IMR-90 (cell line): ENCODE measurements around the gene RPL10A. TPM values are rescaled to one million over a fixed set of nuclear protein-coding genes. Genes with fewer than 3 reads are reported as not detected.

Experiments used
- ATAC-seq: fragments of 200-7000 bp; cut with Tn5 transposase; 2 replicates; pipeline ENCODE4 v1.9.1; 2020; ENCODE audit warnings: low read depth, mild to moderate bottlenecking, moderate library complexity
- BruUV-seq: library from RNA; stranded (reverse); fragments of 400-500 nt; replicated peaks from 2 replicates; lab custom pipeline; 2021; lab: Mats Ljungman, UMichigan
- CTCF ChIA-PET: fragments of 300-600 bp; formaldehyde crosslinking; extraction: SDS; loops from one replicate; lab custom pipeline; 2021; ENCODE audit warnings: antibody characterized with exemption; lab: Yijun Ruan, JAX
- POLR2A ChIA-PET: fragments of 300-600 bp; sonication (Branson Sonifier 250); formaldehyde crosslinking; loops from one replicate; lab custom pipeline; 2022; ENCODE audit warnings: antibody characterized with exemption; ENCODE audit not compliant: unreplicated experiment; lab: Charles Lee
- DNase-seq: peaks from one replicate; pipeline ENCODE4 v3.0.0; 2013
- H2AFZ ChIP-seq: replicated peaks from 2 replicates; pipeline ENCODE3; 2013; ENCODE audit warnings: low read length, mild to moderate bottlenecking; ENCODE audit not compliant: poor library complexity
- H2AK5ac ChIP-seq: 2 replicates; pipeline ENCODE4 v1.6.1; 2013; ENCODE audit warnings: low read depth, low read length, inconsistent platforms
- H2AK9ac ChIP-seq: replicated peaks from 2 replicates; pipeline ENCODE3; 2013; ENCODE audit warnings: mild to moderate bottlenecking, low read depth, low read length, moderate library complexity; ENCODE audit not compliant: poor library complexity
- H2BK120ac ChIP-seq: 2 replicates; pipeline ENCODE4 v1.6.1; 2013; ENCODE audit warnings: low read depth, low read length, inconsistent platforms
- H2BK15ac ChIP-seq: 3 replicates; pipeline ENCODE4 v1.6.1; 2013; ENCODE audit warnings: low read depth, low read length, inconsistent platforms
- H2BK20ac ChIP-seq: 2 replicates; pipeline ENCODE4 v1.6.1; 2013; ENCODE audit warnings: low read depth, mild to moderate bottlenecking, inconsistent platforms, low read length, moderate library complexity
- H2BK5ac ChIP-seq: 2 replicates; pipeline ENCODE4 v1.6.1; 2013; ENCODE audit warnings: mild to moderate bottlenecking, low read depth, low read length, inconsistent platforms; ENCODE audit not compliant: poor library complexity, severe bottlenecking
- H3K14ac ChIP-seq: replicated peaks from 2 replicates; pipeline ENCODE4 v1.6.1; 2013; ENCODE audit warnings: low read depth, low read length, inconsistent platforms
- H3K18ac ChIP-seq: 2 replicates; pipeline ENCODE4 v1.6.1; 2013; ENCODE audit warnings: low read depth, low read length, control low read depth
- H3K23ac ChIP-seq: 2 replicates; pipeline ENCODE4 v1.6.1; 2013; ENCODE audit warnings: low read depth, low read length, inconsistent platforms
- H3K27ac ChIP-seq: 2 replicates; pipeline ENCODE4 v1.5.1; 2013; ENCODE audit warnings: mild to moderate bottlenecking, control low read depth, low read length; ENCODE audit not compliant: insufficient read depth
- H3K27me3 ChIP-seq: 2 replicates; pipeline ENCODE4 v1.6.1; 2013; ENCODE audit warnings: low read length; ENCODE audit not compliant: control insufficient read depth, insufficient read depth
- H3K36me3 ChIP-seq: 2 replicates; pipeline ENCODE4 v1.6.1; 2013; ENCODE audit warnings: low read length, mixed read lengths; ENCODE audit not compliant: control insufficient read depth, insufficient read depth
- H3K4ac ChIP-seq: 2 replicates; pipeline ENCODE4 v1.6.1; 2013; ENCODE audit warnings: low read depth, low read length, inconsistent platforms
- H3K4me1 ChIP-seq: 2 replicates; pipeline ENCODE4 v1.6.1; 2013; ENCODE audit warnings: low read length, mixed read lengths; ENCODE audit not compliant: control insufficient read depth, insufficient read depth
- H3K4me2 ChIP-seq: 2 replicates; pipeline ENCODE4 v1.6.1; 2013; ENCODE audit warnings: low read depth, mild to moderate bottlenecking, control low read depth, low read length, moderate library complexity
- H3K4me3 ChIP-seq: 2 replicates; pipeline ENCODE4 v1.5.1; 2013; ENCODE audit warnings: low read depth, mild to moderate bottlenecking, control low read depth, low read length, moderate library complexity; ENCODE audit not compliant: insufficient read depth
- H3K56ac ChIP-seq: 2 replicates; pipeline ENCODE4 v1.6.1; 2013; ENCODE audit warnings: low read length, inconsistent platforms; ENCODE audit not compliant: insufficient read depth; ENCODE audit errors: extremely low read depth
- H3K79me1 ChIP-seq, 2 experiments: 2 replicates each; pipeline ENCODE4 v1.6.1; 2013; ENCODE audit warnings: low read length in 2 of 2, inconsistent platforms in 1 of 2, low read depth in 1 of 2
- H3K9ac ChIP-seq: 2 replicates; pipeline ENCODE4 v1.6.1; 2013; ENCODE audit warnings: low read depth, low read length, control low read depth
- H3K9me1 ChIP-seq: 2 replicates; pipeline ENCODE4 v1.6.1; 2013; ENCODE audit warnings: low read length, inconsistent platforms; ENCODE audit not compliant: insufficient read depth
- H3K9me3 ChIP-seq: 2 replicates; pipeline ENCODE4 v1.6.1; 2013; ENCODE audit warnings: low read length; ENCODE audit not compliant: control insufficient read depth, insufficient read depth
- H4K20me1 ChIP-seq: 2 replicates; pipeline ENCODE4 v1.6.1; 2013; ENCODE audit warnings: low read length, inconsistent platforms; ENCODE audit not compliant: insufficient read depth
- H4K5ac ChIP-seq: 2 replicates; pipeline ENCODE4 v1.6.1; 2013; ENCODE audit warnings: mild to moderate bottlenecking, low read depth, low read length, control low read depth
- H4K8ac ChIP-seq, 2 experiments: 2 replicates each; pipeline ENCODE4 v1.6.1; 2013; ENCODE audit warnings: low read depth in 2 of 2, low read length in 2 of 2, control low read depth in 1 of 2, inconsistent platforms in 1 of 2
- H4K91ac ChIP-seq: 2 replicates; pipeline ENCODE4 v1.6.1; 2013; ENCODE audit warnings: low read depth, low read length, inconsistent platforms; ENCODE audit not compliant: insufficient read depth
- BHLHE40 ChIP-seq: fragments of 150-350 bp; IDR thresholded peaks from 2 replicates; pipeline ENCODE4 v1.6.1; 2016; ENCODE audit warnings: mild to moderate bottlenecking, low read depth, low read length
- CEBPB ChIP-seq: IDR thresholded peaks from 2 replicates; pipeline ENCODE4 v1.6.1; 2012; ENCODE audit warnings: low read depth, low read length, improper control_type of control experiment
- CHD1 ChIP-seq: IDR thresholded peaks from 2 replicates; pipeline ENCODE4 v1.6.1; 2012; ENCODE audit warnings: low read depth, low read length, improper control_type of control experiment
- CTCF ChIP-seq: conservative IDR thresholded peaks from 2 replicates; pipeline ENCODE4 v1.5.1; 2012; ENCODE audit warnings: mild to moderate bottlenecking, low read depth, low read length, improper control_type of control experiment
- ELK1 ChIP-seq: fragments of 150-350 bp; IDR thresholded peaks from 2 replicates; pipeline ENCODE4 v1.6.1; 2016; ENCODE audit warnings: low read depth, mild to moderate bottlenecking, low read length, moderate library complexity, borderline replicate concordance
- FOS ChIP-seq: fragments of 150-350 bp; IDR thresholded peaks from 2 replicates; pipeline ENCODE4 v1.6.1; 2016; ENCODE audit warnings: low read depth, low read length
- MAFK ChIP-seq: IDR thresholded peaks from 2 replicates; pipeline ENCODE4 v1.6.1; 2012; ENCODE audit warnings: low read depth, low read length, improper control_type of control experiment
- MAZ ChIP-seq: IDR thresholded peaks from 2 replicates; pipeline ENCODE4 v1.6.1; 2012; ENCODE audit warnings: low read depth, mild to moderate bottlenecking, low read length, improper control_type of control experiment, moderate library complexity, borderline replicate concordance
- POLR2A ChIP-seq: IDR thresholded peaks from 2 replicates; pipeline ENCODE4 v1.6.1; 2012; ENCODE audit warnings: mild to moderate bottlenecking, low read depth, low read length
- RAD21 ChIP-seq: IDR thresholded peaks from 2 replicates; pipeline ENCODE4 v1.6.1; 2012; ENCODE audit warnings: low read length, improper control_type of control experiment
- RCOR1 ChIP-seq: IDR thresholded peaks from 2 replicates; pipeline ENCODE4 v1.6.1; 2012; ENCODE audit warnings: mild to moderate bottlenecking, low read length, improper control_type of control experiment; ENCODE audit not compliant: insufficient replicate concordance
- RFX5 ChIP-seq: IDR thresholded peaks from 2 replicates; pipeline ENCODE4 v1.8.0; 2012; ENCODE audit warnings: low read depth, mild to moderate bottlenecking, low read length, moderate library complexity
- SMC3 ChIP-seq: fragments of 150-350 bp; IDR thresholded peaks from 2 replicates; pipeline ENCODE4 v1.6.1; 2016; ENCODE audit warnings: low read depth, mild to moderate bottlenecking, antibody characterized with exemption, low read length, moderate library complexity
- USF2 ChIP-seq: fragments of 150-350 bp; IDR thresholded peaks from 2 replicates; pipeline ENCODE4 v1.6.1; 2017; ENCODE audit warnings: mild to moderate bottlenecking, antibody characterized with exemption, low read length, low read depth
- WGBS, 2 experiments: methylation state at CpG; one replicate each; pipeline versions ENCODE4 v1.1.5 to v1.1.7; 2013; ENCODE audit warnings: missing lambda C conversion rate in 2 of 2; ENCODE audit not compliant: insufficient read length in 1 of 2; ENCODE audit errors: extremely low coverage in 2 of 2; 5-methylcytosine and 5-hydroxymethylcytosine counted together
- dilution Hi-C: fragments of 300-500 bp; cut with HindIII; formaldehyde crosslinking; loops from one replicate; pipeline ENCODE4 v1.14.3; 2018; ENCODE audit warnings: low sequenced_read_pairs; ENCODE audit not compliant: unreplicated experiment
- in situ Hi-C: fragments of 300-500 bp; cut with MboI; formaldehyde crosslinking; loops from 3 replicates; pipeline ENCODE4 v1.14.3; 2019; ENCODE audit warnings: low sequenced_read_pairs, inconsistent platforms, mixed read lengths
- intact Hi-C: fragments of 100-400 bp; cut with micrococcal nuclease; formaldehyde crosslinking; loops from 2 replicates; pipeline ENCODE4 v1.10.0; 2022
- polyA plus RNA-seq, 3 experiments: library from polyadenylated mRNA; depleted of rRNA; stranded (reverse); fragments of >200 nt; gene quantifications; 2 replicates each; pipeline ENCODE4 v1.2.3, GENCODE V29; 2012; ENCODE audit warnings: low replicate concordance in 1 of 3
- total RNA-seq: library from RNA; depleted of rRNA; stranded (reverse); fragments of >200 nt; gene quantifications from 2 replicates; pipeline ENCODE4 v1.2.3, GENCODE V29; 2012

The RPL10A gene
- total and polyA plus RNA-seq, 2 of the 4 experiments (the other 2 are of a cell fraction), result 2,310 to 3,153 TPM

- H3K27ac ChIP-seq, result no peak overlapping the region
- no peaks in the 10 kb centered on the region for H4K20me1 ChIP-seq
- H3K9me1 ChIP-seq, result no peaks in the 10 kb centered on the region; the same call in 1 of the 2 replicates
- no peak overlapping the region for H3K4me2 ChIP-seq
- H2BK120ac ChIP-seq, result no peak overlapping the region
- H4K8ac ChIP-seq, result no peak overlapping the region
- intact Hi-C loops, result no loop called here
- no peak overlapping the region for H2AFZ ChIP-seq
- H3K36me3 ChIP-seq, result no peaks in the 10 kb centered on the region
- dilution Hi-C loops, result no loop called here
- no peaks in the 10 kb centered on the region for H3K79me1 ChIP-seq
- TF ChIP-seq MAFK, result no peak
- TF ChIP-seq MAZ, result no peak
- TF ChIP-seq CEBPB, result no peak
- TF ChIP-seq CHD1, result no peak
- TF ChIP-seq RCOR1, result no peak
- TF ChIP-seq POLR2A, result no peak
- no peak for TF ChIP-seq RAD21
- TF ChIP-seq CTCF, result no peak
- no peak for TF ChIP-seq SMC3
- no peak for TF ChIP-seq USF2
- no peak for TF ChIP-seq BHLHE40
- no peak for TF ChIP-seq RFX5
- no peak for TF ChIP-seq ELK1
- TF ChIP-seq FOS, result no peak
- ATAC-seq (no peak), DNase-seq (no peak)
- BruUV-seq, result no TSS peak
- peak overlapping the region; percentile 55 for H4K91ac ChIP-seq
- CTCF ChIA-PET, result no interaction called here
- peak overlapping the region; percentile 55 for H3K4ac ChIP-seq
- no peak overlapping the region for H3K56ac ChIP-seq
- peak overlapping the region; percentile 53 for H2AK5ac ChIP-seq
- no peak overlapping the region for H3K4me3 ChIP-seq
- H3K14ac ChIP-seq, result no peak overlapping the region
- H3K9ac ChIP-seq, result no peak overlapping the region
- H3K18ac ChIP-seq, result no peak overlapping the region
- no peaks in the 10 kb centered on the region for H3K27me3 ChIP-seq
- H3K23ac ChIP-seq, result no peak overlapping the region
- no peak overlapping the region for H2AK9ac ChIP-seq
- H3K9me3 ChIP-seq, result no peaks in the 10 kb centered on the region
- H2BK5ac ChIP-seq, result no peak overlapping the region
- no peaks in the 10 kb centered on the region for H3K4me1 ChIP-seq
- WGBS, 2 experiments, result no CpG with 5 or more reads among the region's 4 CpGs
- no peak overlapping the region for H4K5ac ChIP-seq
- H2BK15ac ChIP-seq, result peak overlapping the region; percentile 48; the same call in 1 of the 3 replicates
- H2BK20ac ChIP-seq, result no peak overlapping the region; the same call in 1 of the 2 replicates
- in situ Hi-C loops, result no loop called here
- POLR2A ChIA-PET, result no interaction called here
These were observed 26.6 kb upstream of the RPL10A start for GRCh38 chr6:35441642-35442041.
